ENCODE data around the gene SPIN1.

Gene SPIN1

DNA sequence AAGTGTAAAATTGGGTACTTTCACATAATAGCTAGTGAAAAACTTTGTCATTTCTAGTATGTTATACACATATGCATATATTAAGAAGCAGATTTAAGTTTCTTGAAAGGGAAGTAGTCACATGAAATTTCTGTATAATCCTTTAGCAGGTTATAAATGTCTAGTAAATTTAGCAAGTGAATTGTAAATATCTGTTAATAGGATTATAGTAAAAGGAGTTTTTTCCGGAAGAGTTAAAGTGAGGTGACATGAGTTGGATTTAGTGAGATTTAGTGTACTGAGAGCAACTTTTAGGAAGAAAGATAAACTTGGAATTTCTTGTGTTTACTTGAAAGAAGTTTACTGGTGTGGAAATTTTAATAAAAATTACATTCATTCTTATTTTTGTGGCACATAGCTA, 38.4 kb downstream of the SPIN1 start:
- TF ChIP-seq, protein P1, sequence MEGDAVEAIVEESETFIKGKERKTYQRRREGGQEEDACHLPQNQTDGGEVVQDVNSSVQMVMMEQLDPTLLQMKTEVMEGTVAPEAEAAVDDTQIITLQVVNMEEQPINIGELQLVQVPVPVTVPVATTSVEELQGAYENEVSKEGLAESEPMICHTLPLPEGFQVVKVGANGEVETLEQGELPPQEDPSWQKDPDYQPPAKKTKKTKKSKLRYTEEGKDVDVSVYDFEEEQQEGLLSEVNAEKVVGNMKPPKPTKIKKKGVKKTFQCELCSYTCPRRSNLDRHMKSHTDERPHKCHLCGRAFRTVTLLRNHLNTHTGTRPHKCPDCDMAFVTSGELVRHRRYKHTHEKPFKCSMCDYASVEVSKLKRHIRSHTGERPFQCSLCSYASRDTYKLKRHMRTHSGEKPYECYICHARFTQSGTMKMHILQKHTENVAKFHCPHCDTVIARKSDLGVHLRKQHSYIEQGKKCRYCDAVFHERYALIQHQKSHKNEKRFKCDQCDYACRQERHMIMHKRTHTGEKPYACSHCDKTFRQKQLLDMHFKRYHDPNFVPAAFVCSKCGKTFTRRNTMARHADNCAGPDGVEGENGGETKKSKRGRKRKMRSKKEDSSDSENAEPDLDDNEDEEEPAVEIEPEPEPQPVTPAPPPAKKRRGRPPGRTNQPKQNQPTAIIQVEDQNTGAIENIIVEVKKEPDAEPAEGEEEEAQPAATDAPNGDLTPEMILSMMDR (IDR thresholded peaks at IDR 0.05; ENCODE audit: low read depth, low read length, missing control alignments): no peak
- DNase-seq (ENCODE audit: low read depth): no peak
- in situ Hi-C loops (cut with HindIII; ENCODE audit: low sequenced_read_pairs): no loop called here
- no peak overlapping the region for H3K4me3 ChIP-seq (ENCODE audit: low read depth, low read length)

DNA sequence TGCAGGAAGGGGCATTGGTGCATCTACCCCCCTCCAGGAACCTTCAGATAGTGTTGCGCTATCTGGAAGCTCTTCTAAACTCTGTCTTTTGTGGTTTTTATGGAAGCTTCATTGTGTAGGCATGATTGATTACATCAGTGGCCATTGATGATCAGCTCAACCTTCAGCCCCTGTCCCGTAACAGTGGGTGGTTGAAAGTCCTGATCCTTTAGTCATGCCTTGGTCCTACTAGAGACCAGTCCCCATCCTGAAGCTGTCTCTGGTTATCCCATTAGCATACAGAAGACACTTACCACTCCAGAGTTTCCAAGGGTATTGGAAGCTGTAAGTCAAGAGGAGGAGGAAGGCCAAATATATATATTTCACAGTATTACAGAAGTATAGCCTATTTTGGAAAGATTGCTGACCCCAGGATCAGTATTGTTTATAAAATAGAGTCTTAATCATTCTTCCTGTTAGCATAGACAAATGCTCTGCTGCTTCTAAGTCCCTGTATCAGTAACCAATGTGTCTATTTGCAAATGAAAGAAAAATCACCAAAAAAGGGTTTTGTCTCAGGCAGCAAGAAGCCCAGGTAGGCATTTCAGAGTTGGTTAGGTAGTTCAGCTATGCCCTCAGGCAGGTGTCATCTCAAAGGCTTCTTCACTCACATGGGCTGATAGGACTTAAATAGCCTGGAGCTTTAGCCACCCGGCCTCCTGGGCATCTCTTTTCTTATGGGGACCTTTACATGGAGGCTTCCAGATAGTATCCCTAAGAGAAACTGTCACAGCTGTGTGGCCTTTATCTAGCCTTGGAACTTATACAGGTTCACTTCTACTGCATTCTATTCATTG, 41.6 kb downstream of the SPIN1 start:
- in situ Hi-C loops (cut with HindIII; ENCODE audit: low sequenced_read_pairs): no loop called here
- TF ChIP-seq, protein P1 (IDR thresholded peaks at IDR 0.05; ENCODE audit: low read depth, low read length, missing control alignments): no peak
- H3K4me3 ChIP-seq (ENCODE audit: low read depth, low read length): no peak overlapping the region
- no peak for DNase-seq (ENCODE audit: low read depth)

DNA sequence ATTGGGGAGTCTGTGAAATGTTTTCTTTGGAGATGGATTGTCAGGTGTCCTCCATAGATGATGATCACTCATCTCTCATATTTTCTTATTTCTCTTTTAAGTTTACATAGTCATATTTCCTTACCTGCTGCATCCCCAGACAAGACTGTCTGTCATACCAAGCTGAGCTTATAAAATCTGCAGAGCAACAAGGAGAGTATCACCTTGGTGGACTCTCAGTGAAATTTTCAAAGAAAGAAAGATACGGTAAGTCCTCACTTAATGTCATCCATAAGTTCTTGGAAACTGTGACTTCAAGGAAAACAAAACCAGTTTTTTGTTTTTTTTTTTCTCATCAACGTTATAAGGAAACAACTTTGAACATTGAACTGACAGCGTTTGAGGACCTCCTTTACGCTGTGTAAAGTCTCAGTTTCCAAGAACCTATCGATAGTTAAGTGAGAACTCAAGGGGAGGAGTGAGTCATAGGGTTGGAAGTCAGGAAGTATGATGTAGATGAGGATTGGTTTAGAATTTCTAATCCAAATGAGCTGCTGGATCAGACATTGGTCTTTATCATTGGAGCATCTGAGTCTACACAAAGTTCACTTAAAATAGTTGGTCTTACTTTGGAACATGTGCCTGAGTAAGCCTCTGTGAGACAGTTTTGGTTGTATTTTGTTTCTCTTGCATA, 45.5 kb downstream of the SPIN1 start:
- no peak overlapping the region for H3K4me3 ChIP-seq (ENCODE audit: low read depth, low read length)
- TF ChIP-seq, protein P1 (IDR thresholded peaks at IDR 0.05; ENCODE audit: low read depth, low read length, missing control alignments): no peak
- no peak for DNase-seq (ENCODE audit: low read depth)
- in situ Hi-C loops (cut with HindIII; ENCODE audit: low sequenced_read_pairs): no loop called here

DNA sequence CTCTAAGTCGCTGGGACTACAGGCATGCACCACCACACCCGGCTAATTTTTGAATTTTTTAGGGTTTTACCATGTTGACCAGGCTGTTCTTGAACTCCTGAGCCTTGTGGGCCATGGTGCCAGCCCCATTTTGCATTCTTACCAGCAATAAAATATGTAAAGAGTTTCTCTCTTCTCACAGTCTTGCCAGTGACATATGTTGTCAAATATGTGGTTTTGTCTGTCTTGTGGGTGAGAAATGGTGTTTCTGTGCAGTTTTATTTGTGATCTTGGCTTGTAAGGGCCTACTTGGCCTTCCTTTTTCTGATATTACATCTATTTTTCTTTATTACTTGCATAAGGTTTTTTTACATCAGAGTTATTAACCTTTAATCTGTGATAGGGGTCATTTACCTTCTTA, 47.1 kb downstream of the SPIN1 start:
- TF ChIP-seq, protein P1 (IDR thresholded peaks at IDR 0.05; ENCODE audit: low read depth, low read length, missing control alignments): no peak
- no peak for DNase-seq (ENCODE audit: low read depth)
- in situ Hi-C loops (cut with HindIII; ENCODE audit: low sequenced_read_pairs): no loop called here
- no peak overlapping the region for H3K4me3 ChIP-seq (ENCODE audit: low read depth, low read length)

DNA sequence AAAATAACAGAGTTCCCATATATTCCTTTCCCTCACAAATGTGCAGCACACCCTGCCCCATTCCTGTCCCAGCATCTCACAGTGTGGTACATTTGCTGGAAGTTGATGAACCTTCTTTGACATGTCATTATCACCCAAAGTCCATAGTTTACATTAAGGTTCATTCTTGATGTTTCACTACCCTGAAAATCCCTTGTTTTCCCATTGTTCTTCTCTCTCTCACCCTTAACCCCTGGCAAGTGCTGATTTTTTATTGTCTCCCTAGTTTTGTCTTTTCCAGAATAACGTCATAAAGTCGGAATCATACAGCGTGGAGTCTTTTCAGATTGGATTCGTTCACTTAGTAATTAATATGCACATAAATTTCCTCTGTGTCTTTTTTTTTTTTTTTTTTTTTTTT, 48.1 kb downstream of the SPIN1 start:
- in situ Hi-C loops (cut with HindIII; ENCODE audit: low sequenced_read_pairs): no loop called here
- TF ChIP-seq, protein P1 (IDR thresholded peaks at IDR 0.05; ENCODE audit: low read depth, low read length, missing control alignments): no peak
- DNase-seq (ENCODE audit: low read depth): no peak
- no peak overlapping the region for H3K4me3 ChIP-seq (ENCODE audit: low read depth, low read length)

DNA sequence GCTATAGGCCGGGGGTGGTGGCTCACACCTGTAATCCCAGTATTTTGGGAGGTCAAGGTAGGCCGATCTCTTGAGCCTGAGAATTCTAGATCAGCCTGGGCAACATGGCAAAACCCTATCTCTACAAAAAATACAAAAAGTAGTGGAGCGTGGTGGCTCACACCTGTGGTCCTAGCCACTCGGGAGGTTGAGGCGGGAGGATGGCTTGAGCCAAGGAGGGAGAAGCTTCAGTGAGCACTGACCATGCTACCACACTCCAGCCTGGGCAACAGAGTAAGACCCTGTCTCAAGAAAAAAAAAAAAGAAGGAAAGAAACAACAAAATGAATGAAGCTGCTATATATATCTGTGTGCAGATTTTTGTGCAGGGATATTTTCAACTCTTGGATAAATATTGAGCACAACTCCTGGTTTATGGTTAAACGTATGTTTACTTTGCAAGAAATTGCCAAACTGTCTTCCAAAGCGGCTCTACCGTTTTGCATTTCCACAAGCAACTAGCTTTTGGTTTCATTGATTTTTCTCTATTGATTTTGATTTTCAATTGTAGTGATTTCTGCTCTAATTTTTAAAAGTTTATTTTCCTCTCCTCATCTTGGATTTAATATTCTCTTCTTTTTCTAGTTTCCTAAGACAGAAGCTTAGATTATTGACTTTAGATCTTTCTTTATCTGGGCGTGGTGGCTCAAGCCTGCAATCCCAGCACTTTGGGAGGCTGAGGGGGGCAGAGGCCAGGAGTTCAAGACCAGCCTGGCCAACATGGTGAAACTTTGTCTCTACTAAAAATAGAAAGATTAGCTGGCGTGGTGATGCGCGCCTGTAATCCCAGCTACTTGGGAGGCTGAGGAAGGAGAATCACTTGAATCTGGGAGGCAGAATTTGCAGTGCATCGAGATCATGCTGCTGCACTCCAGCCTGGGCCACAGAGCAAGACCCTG, 49.2 kb downstream of the SPIN1 start:
- DNase-seq (ENCODE audit: low read depth): no peak
- no peak overlapping the region for H3K4me3 ChIP-seq (ENCODE audit: low read depth, low read length)
- in situ Hi-C loops (cut with HindIII; ENCODE audit: low sequenced_read_pairs): no loop called here
- TF ChIP-seq, protein P1 (IDR thresholded peaks at IDR 0.05; ENCODE audit: low read depth, low read length, missing control alignments): no peak
